ENCODE measurements around the gene DUSP15.

DUSP15 gene

DNA sequence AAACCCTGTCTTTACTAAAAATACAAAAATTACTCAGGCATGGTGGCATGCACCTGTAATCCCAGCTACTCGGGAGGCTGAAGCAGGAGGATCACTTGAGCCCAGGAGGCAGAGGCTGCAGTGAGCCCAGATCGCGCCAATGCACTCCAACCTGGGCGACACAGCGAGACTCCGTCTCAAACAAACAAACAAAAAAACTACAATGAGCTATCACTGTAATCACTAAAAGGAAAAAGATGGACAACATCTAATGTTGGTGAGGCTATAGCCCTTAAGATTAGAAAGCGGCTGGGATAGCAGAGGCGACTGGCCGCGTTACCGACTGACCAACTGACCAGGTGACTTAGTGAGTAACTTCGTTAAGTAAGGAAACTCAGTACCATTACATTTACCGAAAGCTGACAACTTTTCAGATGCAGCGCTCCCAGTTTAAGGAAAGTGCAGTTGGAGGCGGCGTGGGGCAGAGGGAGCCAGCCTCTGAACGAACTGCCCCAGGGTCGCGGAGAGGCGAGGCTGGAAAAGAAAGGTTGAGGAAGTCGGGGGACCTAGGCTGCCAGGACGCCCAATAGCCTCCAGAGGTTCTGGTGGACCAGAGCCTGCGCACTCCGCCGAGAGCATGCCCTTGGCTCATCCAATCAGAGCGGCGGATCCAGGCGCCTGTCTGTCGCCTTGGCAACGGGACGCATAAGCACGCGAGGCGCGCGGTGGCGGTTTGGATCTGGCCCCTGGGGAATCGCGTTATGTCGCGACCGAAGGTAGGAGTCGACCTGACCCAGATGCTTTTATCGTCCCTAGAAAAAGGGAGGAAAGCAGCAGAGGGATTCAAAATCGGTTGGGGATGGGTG lies 9.0 kb upstream of the DUSP15 start:
- TF ChIP-seq EZH2phosphoT487 (IDR thresholded peaks at IDR 0.05; ENCODE audit: borderline replicate concordance, low read length), result no peak
- TF ChIP-seq, protein P1, sequence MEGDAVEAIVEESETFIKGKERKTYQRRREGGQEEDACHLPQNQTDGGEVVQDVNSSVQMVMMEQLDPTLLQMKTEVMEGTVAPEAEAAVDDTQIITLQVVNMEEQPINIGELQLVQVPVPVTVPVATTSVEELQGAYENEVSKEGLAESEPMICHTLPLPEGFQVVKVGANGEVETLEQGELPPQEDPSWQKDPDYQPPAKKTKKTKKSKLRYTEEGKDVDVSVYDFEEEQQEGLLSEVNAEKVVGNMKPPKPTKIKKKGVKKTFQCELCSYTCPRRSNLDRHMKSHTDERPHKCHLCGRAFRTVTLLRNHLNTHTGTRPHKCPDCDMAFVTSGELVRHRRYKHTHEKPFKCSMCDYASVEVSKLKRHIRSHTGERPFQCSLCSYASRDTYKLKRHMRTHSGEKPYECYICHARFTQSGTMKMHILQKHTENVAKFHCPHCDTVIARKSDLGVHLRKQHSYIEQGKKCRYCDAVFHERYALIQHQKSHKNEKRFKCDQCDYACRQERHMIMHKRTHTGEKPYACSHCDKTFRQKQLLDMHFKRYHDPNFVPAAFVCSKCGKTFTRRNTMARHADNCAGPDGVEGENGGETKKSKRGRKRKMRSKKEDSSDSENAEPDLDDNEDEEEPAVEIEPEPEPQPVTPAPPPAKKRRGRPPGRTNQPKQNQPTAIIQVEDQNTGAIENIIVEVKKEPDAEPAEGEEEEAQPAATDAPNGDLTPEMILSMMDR (IDR thresholded peaks at IDR 0.05; ENCODE audit: low read depth, low read length, poor library complexity, severe bottlenecking), result no peak
- peak overlapping the region; percentile 64 for H3K4me2 ChIP-seq (ENCODE audit: low read length)
- H3K4me1 ChIP-seq (ENCODE audit: control insufficient read depth, low read length), result peaks cover 13% of the 10 kb centered on the region
- peak overlapping the region; percentile 78 for H3K4me3 ChIP-seq (ENCODE audit: low read length)
- H3F3A ChIP-seq (ENCODE audit: control insufficient read depth, insufficient read depth), result 0 out of 2 replicates have a peak, but pooled peaks cover 4% of the 10 kb centered on the region
- H3K27me3 ChIP-seq (ENCODE audit: control insufficient read depth, low read length), result peaks cover 17% of the 10 kb centered on the region
- no peaks in the 10 kb centered on the region for H3K36me3 ChIP-seq (ENCODE audit: control insufficient read depth, low read length)
- H3K9me3 ChIP-seq (ENCODE audit: control insufficient read depth, insufficient read depth, low read length), result peaks cover 3% of the 10 kb centered on the region; the same call in 1 of the 2 replicates
- H3K9me2 ChIP-seq (replicated peaks; ENCODE audit: control insufficient read depth, low read length), result no peaks in the 10 kb centered on the region
- H3K27ac ChIP-seq (ENCODE audit: low read depth, low read length), result no peak overlapping the region
- H4K20me1 ChIP-seq (ENCODE audit: control insufficient read depth, insufficient read depth, low read depth, low read length), result no peaks in the 10 kb centered on the region
- no peaks in the 10 kb centered on the region for H3K79me2 ChIP-seq (ENCODE audit: control insufficient read depth, low read length)

DNA sequence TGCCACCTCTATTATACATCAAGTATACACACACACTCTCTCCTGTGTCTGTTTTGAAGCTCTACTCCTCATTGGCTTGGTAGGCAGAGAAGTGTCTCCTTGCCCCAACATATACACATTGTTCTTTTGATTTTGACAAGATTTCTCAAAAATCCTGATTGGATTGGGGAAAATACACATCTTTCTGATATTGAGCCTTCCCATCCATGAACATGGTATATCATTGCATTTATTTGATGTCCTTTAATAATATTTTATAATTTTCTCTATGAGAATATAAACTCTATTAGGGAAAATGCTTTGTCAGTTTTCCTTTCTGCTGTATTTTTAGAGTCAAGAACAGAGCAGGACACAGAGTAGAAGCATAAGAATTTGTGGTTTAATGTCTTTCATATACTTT lies 7.4 kb upstream of the DUSP15 start:
- TF ChIP-seq, protein P1 (IDR thresholded peaks at IDR 0.05; ENCODE audit: low read depth, low read length, poor library complexity, severe bottlenecking), result no peak
- no peak for TF ChIP-seq EZH2phosphoT487 (IDR thresholded peaks at IDR 0.05; ENCODE audit: borderline replicate concordance, low read length)
- H3K4me3 ChIP-seq (ENCODE audit: low read length), result no peak overlapping the region
- H4K20me1 ChIP-seq (ENCODE audit: control insufficient read depth, insufficient read depth, low read depth, low read length), result no peaks in the 10 kb centered on the region

DNA sequence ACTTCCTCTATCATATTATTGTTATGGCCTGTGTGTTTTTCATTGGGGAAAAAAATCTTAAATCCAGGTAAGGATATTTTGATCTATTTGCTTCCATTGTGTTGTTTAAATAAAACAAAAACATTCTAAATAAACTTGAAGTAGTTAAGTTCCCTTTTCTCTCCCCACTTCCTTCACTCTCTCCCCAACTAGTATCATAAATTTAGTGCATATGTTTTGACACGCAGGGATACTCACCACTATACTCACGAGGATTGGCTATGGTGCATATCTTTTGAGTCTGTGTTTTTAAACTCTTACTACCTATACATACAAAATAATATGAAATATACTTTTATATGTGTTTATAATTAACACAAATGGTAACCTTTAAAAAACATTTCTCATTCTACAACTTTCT lies 5.3 kb upstream of the DUSP15 start:
- no peaks in the 10 kb centered on the region; the same call in 1 of the 2 replicates for H3F3A ChIP-seq (ENCODE audit: control insufficient read depth, insufficient read depth)

More for the DNA sequence above, 7.4 kb upstream of the DUSP15 start:
- Histone ChIP-seq H3K4me1 (ENCODE audit: control insufficient read depth, low read length) (peaks cover 13% of the 10 kb centered on the region), H3K36me3 (ENCODE audit: control insufficient read depth, low read length) (no peaks in the 10 kb centered on the region), H3K4me2 (ENCODE audit: low read length) (no peak overlapping the region), H3K79me2 (ENCODE audit: control insufficient read depth, low read length) (no peaks in the 10 kb centered on the region), H3K27ac (ENCODE audit: low read depth, low read length) (no peak overlapping the region), H3F3A (ENCODE audit: control insufficient read depth, insufficient read depth) (0 out of 2 replicates have a peak, but pooled peaks cover 4% of the 10 kb centered on the region), H3K27me3 (ENCODE audit: control insufficient read depth, low read length) (peaks cover 27% of the 10 kb centered on the region), H3K9me2 (replicated peaks; ENCODE audit: control insufficient read depth, low read length) (no peaks in the 10 kb centered on the region), H3K9me3 (ENCODE audit: control insufficient read depth, insufficient read depth, low read length) (no peaks in the 10 kb centered on the region)

More for the DNA sequence above, 5.3 kb upstream of the DUSP15 start:
- Histone ChIP-seq H3K4me1 (ENCODE audit: control insufficient read depth, low read length) (peaks cover 19% of the 10 kb centered on the region), H3K79me2 (ENCODE audit: control insufficient read depth, low read length) (no peaks in the 10 kb centered on the region), H3K4me3 (ENCODE audit: low read length) (no peak overlapping the region), H4K20me1 (ENCODE audit: control insufficient read depth, insufficient read depth, low read depth, low read length) (no peaks in the 10 kb centered on the region), H3K27me3 (ENCODE audit: control insufficient read depth, low read length) (peaks cover 40% of the 10 kb centered on the region), H3K9me2 (replicated peaks; ENCODE audit: control insufficient read depth, low read length) (no peaks in the 10 kb centered on the region), H3K4me2 (ENCODE audit: low read length) (no peak overlapping the region), H3K36me3 (ENCODE audit: control insufficient read depth, low read length) (no peaks in the 10 kb centered on the region), H3K27ac (ENCODE audit: low read depth, low read length) (no peak overlapping the region), H3K9me3 (ENCODE audit: control insufficient read depth, insufficient read depth, low read length) (no peaks in the 10 kb centered on the region)
- TF ChIP-seq EZH2phosphoT487 (IDR thresholded peaks at IDR 0.05; ENCODE audit: borderline replicate concordance, low read length), result no peak
- TF ChIP-seq, protein P1 (IDR thresholded peaks at IDR 0.05; ENCODE audit: low read depth, low read length, poor library complexity, severe bottlenecking), result no peak

Measured in DOHH2 (cell line).